Endothelial cell (in vitro differentiated cells): Measurements from ENCODE around the gene OTUB2. TPM values are rescaled to one million over a fixed set of nuclear protein-coding genes. Genes with fewer than 3 reads are reported as not detected.

ENCODE experiments used
- DNase-seq: peaks from one replicate; pipeline ENCODE4 v3.0.0; 2021; ENCODE audit warnings: low spot score
- H3K27ac Mint-ChIP-seq: one replicate; pipeline ENCODE4 v1.8.0; 2021; ENCODE audit warnings: mixed read lengths, inconsistent platforms; ENCODE audit not compliant: unreplicated experiment
- H3K27me3 Mint-ChIP-seq: one replicate; pipeline ENCODE4 v1.8.0; 2021; ENCODE audit warnings: mild to moderate bottlenecking, moderate library complexity, mixed read lengths, inconsistent platforms; ENCODE audit not compliant: unreplicated experiment
- H3K36me3 Mint-ChIP-seq: one replicate; pipeline ENCODE4 v1.8.0; 2021; ENCODE audit warnings: mild to moderate bottlenecking, low read depth, mixed read lengths, inconsistent platforms; ENCODE audit not compliant: unreplicated experiment
- H3K4me1 Mint-ChIP-seq: one replicate; pipeline ENCODE4 v1.8.0; 2021; ENCODE audit warnings: mild to moderate bottlenecking, mixed read lengths, inconsistent platforms; ENCODE audit not compliant: unreplicated experiment
- H3K4me3 Mint-ChIP-seq: one replicate; pipeline ENCODE4 v1.8.0; 2021; ENCODE audit warnings: mild to moderate bottlenecking, mixed read lengths, inconsistent platforms; ENCODE audit not compliant: unreplicated experiment
- H3K9me3 Mint-ChIP-seq: one replicate; pipeline ENCODE4 v1.8.0; 2021; ENCODE audit warnings: mixed read lengths, inconsistent platforms; ENCODE audit not compliant: unreplicated experiment
- total RNA-seq: library from RNA; stranded (reverse); fragmentation: NEBNext Ultra II Directional; extraction: Animal tissue kit (Norgen Biotek cat#: 25700); gene quantifications from one replicate; pipeline ENCODE4 v1.2.1, GENCODE V29; 2021; ENCODE audit not compliant: unreplicated experiment
- TF ChIP-seq, protein P1 (sequence below): fragments of 200-600 bp; sonication (generic); IDR thresholded peaks from one replicate; pipeline ENCODE4 v1.5.0; 2021; ENCODE audit warnings: antibody characterized with exemption; ENCODE audit not compliant: unreplicated experiment

Gene OTUB2
- total RNA-seq, 1 donor from 2014 or later, result 2.3 TPM

- H3K27ac Mint-ChIP-seq, result no peak overlapping the region
- no peak overlapping the region for H3K4me3 Mint-ChIP-seq
- no peaks in the 10 kb centered on the region for H3K36me3 Mint-ChIP-seq
- DNase-seq, result no peak
- TF ChIP-seq, protein P1, sequence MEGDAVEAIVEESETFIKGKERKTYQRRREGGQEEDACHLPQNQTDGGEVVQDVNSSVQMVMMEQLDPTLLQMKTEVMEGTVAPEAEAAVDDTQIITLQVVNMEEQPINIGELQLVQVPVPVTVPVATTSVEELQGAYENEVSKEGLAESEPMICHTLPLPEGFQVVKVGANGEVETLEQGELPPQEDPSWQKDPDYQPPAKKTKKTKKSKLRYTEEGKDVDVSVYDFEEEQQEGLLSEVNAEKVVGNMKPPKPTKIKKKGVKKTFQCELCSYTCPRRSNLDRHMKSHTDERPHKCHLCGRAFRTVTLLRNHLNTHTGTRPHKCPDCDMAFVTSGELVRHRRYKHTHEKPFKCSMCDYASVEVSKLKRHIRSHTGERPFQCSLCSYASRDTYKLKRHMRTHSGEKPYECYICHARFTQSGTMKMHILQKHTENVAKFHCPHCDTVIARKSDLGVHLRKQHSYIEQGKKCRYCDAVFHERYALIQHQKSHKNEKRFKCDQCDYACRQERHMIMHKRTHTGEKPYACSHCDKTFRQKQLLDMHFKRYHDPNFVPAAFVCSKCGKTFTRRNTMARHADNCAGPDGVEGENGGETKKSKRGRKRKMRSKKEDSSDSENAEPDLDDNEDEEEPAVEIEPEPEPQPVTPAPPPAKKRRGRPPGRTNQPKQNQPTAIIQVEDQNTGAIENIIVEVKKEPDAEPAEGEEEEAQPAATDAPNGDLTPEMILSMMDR, result no peak
- no peaks in the 10 kb centered on the region for H3K4me1 Mint-ChIP-seq
- H3K27me3 Mint-ChIP-seq, result peaks cover 9% of the 10 kb centered on the region
- no peaks in the 10 kb centered on the region for H3K9me3 Mint-ChIP-seq
Observed at GRCh38 chr14:94011795-94012194, 14.3 kb upstream of the OTUB2 start.

DNA sequence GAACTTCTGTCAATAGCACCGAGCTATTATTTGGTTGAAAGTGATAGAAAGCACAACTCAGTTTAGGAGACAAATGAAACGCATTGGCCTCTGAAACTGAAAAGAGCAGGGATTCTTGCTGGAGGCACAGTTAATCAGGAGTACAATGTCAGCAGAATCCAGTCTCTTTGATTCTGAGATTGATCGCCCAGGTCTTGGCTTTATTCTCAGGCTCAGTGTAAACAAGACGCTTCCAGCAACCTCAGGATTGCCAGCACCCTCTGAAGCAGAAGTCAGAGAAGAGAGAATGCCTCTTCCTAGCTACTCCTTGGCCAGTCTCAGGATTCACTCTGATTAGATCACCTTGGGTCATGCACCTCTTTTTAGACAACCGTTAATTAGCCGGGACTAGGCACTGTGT, 11.8 kb upstream of the OTUB2 start:
- peaks cover 4% of the 10 kb centered on the region for H3K36me3 Mint-ChIP-seq
- H3K4me3 Mint-ChIP-seq, result no peak overlapping the region
- no peaks in the 10 kb centered on the region for H3K4me1 Mint-ChIP-seq
- no peak for DNase-seq
- H3K9me3 Mint-ChIP-seq, result peaks cover 4% of the 10 kb centered on the region
- H3K27ac Mint-ChIP-seq, result no peak overlapping the region
- H3K27me3 Mint-ChIP-seq, result peaks cover 6% of the 10 kb centered on the region
- TF ChIP-seq, protein P1, result no peak

DNA sequence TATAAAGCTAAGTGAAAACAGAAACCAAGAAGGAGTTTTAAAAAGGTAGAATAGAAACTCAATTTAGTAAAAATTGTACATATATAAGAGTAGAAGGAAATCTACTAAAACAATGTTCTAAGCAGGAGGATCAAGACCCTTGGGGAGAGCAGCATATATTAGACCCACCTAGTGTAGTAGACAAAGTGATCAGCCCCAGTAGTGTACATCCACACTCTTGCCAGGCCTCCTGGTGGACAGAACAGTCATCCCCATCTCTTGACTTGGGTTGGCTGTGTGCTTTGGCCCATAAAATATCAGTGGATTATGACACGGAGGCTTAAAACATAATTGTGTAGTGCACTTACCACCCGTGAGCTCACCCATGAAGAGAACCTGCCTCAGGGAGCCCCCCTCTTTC, 10.9 kb upstream of the OTUB2 start:
- Mint-ChIP-seq H3K36me3 (peaks cover 4% of the 10 kb centered on the region), H3K9me3 (peaks cover 4% of the 10 kb centered on the region), H3K4me1 (no peaks in the 10 kb centered on the region), H3K27ac (no peak overlapping the region), H3K27me3 (peaks cover 2% of the 10 kb centered on the region), H3K4me3 (no peak overlapping the region)
- no peak for DNase-seq
- TF ChIP-seq, protein P1, result peak; percentile 19

DNA sequence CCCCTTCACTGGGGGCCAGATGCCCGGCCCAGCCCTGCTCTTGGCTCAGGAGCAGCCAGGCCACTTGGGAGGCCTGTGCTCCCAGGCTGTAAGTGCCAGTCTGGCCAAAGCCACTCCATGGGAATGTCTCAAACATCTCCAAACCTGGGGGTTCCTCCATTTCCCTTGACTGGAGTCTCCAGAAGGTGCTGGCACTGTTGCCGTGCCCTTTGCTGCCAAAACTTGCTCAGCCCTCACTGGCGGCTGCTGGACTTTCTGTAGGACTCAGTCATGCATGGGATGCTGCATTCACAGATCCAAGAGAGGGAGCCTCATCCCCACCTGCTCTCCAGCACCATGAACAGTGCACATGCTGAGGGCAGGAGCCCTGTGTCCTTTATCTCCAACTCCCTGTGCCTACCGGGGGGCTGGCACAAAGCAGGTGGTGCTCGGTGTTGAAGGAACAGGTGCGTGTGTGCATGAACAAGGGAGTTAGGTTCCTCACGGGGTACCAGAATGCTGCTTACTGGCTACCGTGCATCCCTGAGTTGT, 9.6 kb upstream of the OTUB2 start:
- no peak for DNase-seq
- H3K9me3 Mint-ChIP-seq, result peaks cover 4% of the 10 kb centered on the region
- peaks cover 4% of the 10 kb centered on the region for H3K36me3 Mint-ChIP-seq
- TF ChIP-seq, protein P1, result no peak
- H3K27me3 Mint-ChIP-seq, result peaks cover 2% of the 10 kb centered on the region
- H3K4me1 Mint-ChIP-seq, result no peaks in the 10 kb centered on the region
- H3K4me3 Mint-ChIP-seq, result no peak overlapping the region
- no peak overlapping the region for H3K27ac Mint-ChIP-seq

DNA sequence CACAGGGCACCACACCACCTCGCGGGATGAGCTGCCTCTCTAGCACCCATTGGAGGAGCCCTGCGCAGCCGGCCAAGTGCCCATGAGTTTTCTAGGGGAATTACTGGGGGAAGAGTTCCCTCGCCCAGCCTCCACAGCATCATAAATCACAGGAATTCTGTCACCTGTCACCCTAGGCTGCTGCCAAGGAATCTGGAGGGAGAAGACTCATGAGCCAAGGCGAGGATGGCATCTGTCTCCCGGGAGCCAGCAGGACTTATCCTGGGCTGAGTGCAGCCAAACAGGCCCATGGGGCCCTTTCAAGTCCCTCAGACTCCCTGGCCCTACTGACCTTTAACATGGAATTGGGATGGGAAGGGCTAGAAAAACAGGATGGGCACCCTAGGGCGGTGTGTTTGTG, 7.8 kb upstream of the OTUB2 start:
- TF ChIP-seq, protein P1, result no peak
- no peaks in the 10 kb centered on the region for H3K4me1 Mint-ChIP-seq
- H3K27me3 Mint-ChIP-seq, result peaks cover 5% of the 10 kb centered on the region
- H3K27ac Mint-ChIP-seq, result no peak overlapping the region
- H3K9me3 Mint-ChIP-seq, result peaks cover 4% of the 10 kb centered on the region
- no peak for DNase-seq
- H3K4me3 Mint-ChIP-seq, result no peak overlapping the region
- peaks cover 4% of the 10 kb centered on the region for H3K36me3 Mint-ChIP-seq
